ENCODE data around the gene ADGRG6. TPM values are rescaled to one million over a fixed set of nuclear protein-coding genes. Genes with fewer than 3 reads are reported as not detected.
A peak's percentile ranks its signal among the peaks of the same experiment; 100 is the strongest.
"Not testable (repeated sequence)": the region's sequence is repeated elsewhere in the genome, so short reads cannot be mapped to it uniquely, and the experiment has no call there.

The ADGRG6 gene
- total RNA-seq, 2 donors from 2014 or later = 1.0 to 2.7 TPM

- DNase-seq (ENCODE audit: low spot score in 2 of 2) (no peak), ATAC-seq (no peak)
- no peaks in the 10 kb centered on the region for H3K9me3 Mint-ChIP-seq
- H3K27ac Mint-ChIP-seq = no peak overlapping the region
- no peaks in the 10 kb centered on the region for H3K36me3 Mint-ChIP-seq
These were observed 27.8 kb downstream of the ADGRG6 start for GRCh38 chr6:142329486-142330113.

GRCh38 chr6:142331075-142331551 lies 29.3 kb downstream of the ADGRG6 start:
- Mint-ChIP-seq H3K36me3 (no peaks in the 10 kb centered on the region), H3K27ac (peak overlapping the region in 1 of 2 donors; percentile 7), H3K9me3 (no peaks in the 10 kb centered on the region)
- ATAC-seq = peak; percentile 91 to 99
- peak in 1 of 2 donors; percentile 27 for DNase-seq (ENCODE audit: low spot score in 2 of 2)

- ATAC-seq (no peak), DNase-seq (ENCODE audit: low spot score in 2 of 2) (no peak)
- H3K9me3 Mint-ChIP-seq = no peaks in the 10 kb centered on the region
- peak overlapping the region in 1 of 2 donors; percentile 7 for H3K27ac Mint-ChIP-seq
- no peaks in the 10 kb centered on the region for H3K36me3 Mint-ChIP-seq
These were observed 29.8 kb downstream of the ADGRG6 start for GRCh38 chr6:142331601-142332000.

- no peak for ATAC-seq
- Mint-ChIP-seq H3K36me3 (no peaks in the 10 kb centered on the region), H3K9me3 (no peaks in the 10 kb centered on the region), H3K27ac (no peak overlapping the region)
- DNase-seq (ENCODE audit: low spot score in 2 of 2) = no peak
These were observed 30.7 kb downstream of the ADGRG6 start for GRCh38 chr6:142332393-142333098.

GRCh38 chr6:142333431-142333830 lies 31.6 kb downstream of the ADGRG6 start:
- Mint-ChIP-seq H3K27ac (no peak overlapping the region), H3K36me3 (no peaks in the 10 kb centered on the region), H3K9me3 (no peaks in the 10 kb centered on the region)
- ATAC-seq (no peak), DNase-seq (ENCODE audit: low spot score in 2 of 2) (no peak)

- H3K27ac Mint-ChIP-seq = no peak overlapping the region
- ATAC-seq (no peak), DNase-seq (ENCODE audit: low spot score in 2 of 2) (no peak)
- no peaks in the 10 kb centered on the region for H3K36me3 Mint-ChIP-seq
- H3K9me3 Mint-ChIP-seq = no peaks in the 10 kb centered on the region
These were observed 32.5 kb downstream of the ADGRG6 start for GRCh38 chr6:142334294-142334693.

GRCh38 chr6:142335415-142335814 lies 33.6 kb downstream of the ADGRG6 start:
- Mint-ChIP-seq H3K36me3 (no peaks in the 10 kb centered on the region), H3K9me3 (no peaks in the 10 kb centered on the region), H3K27ac (no peak overlapping the region)
- DNase-seq (ENCODE audit: low spot score in 2 of 2) (no peak), ATAC-seq (no peak)

GRCh38 chr6:142336183-142336582 lies 34.4 kb downstream of the ADGRG6 start:
- Mint-ChIP-seq H3K36me3 (no peaks in the 10 kb centered on the region), H3K27ac (no peak overlapping the region), H3K9me3 (no peaks in the 10 kb centered on the region)
- DNase-seq (ENCODE audit: low spot score in 2 of 2) (no peak), ATAC-seq (no peak)

- Mint-ChIP-seq H3K27ac (no peak overlapping the region), H3K36me3 (no peaks in the 10 kb centered on the region), H3K9me3 (no peaks in the 10 kb centered on the region)
- DNase-seq (ENCODE audit: low spot score in 2 of 2) (no peak), ATAC-seq (no peak)
These were observed 35.0 kb downstream of the ADGRG6 start for GRCh38 chr6:142336787-142337186.

- no peak overlapping the region for H3K27ac Mint-ChIP-seq
- H3K9me3 Mint-ChIP-seq = no peaks in the 10 kb centered on the region
- no peaks in the 10 kb centered on the region for H3K36me3 Mint-ChIP-seq
- ATAC-seq = no peak
- no peak for DNase-seq (ENCODE audit: low spot score in 2 of 2)
These were observed 37.3 kb downstream of the ADGRG6 start for GRCh38 chr6:142339113-142339512.

GRCh38 chr6:142339968-142340658 lies 38.3 kb downstream of the ADGRG6 start:
- no peak for DNase-seq (ENCODE audit: low spot score in 2 of 2)
- Mint-ChIP-seq H3K9me3 (no peaks in the 10 kb centered on the region), H3K36me3 (no peaks in the 10 kb centered on the region), H3K27ac (no peak overlapping the region)
- ATAC-seq = no peak

- DNase-seq (ENCODE audit: low spot score in 2 of 2) (no peak), ATAC-seq (no peak)
- H3K9me3 Mint-ChIP-seq = no peaks in the 10 kb centered on the region
- no peaks in the 10 kb centered on the region for H3K36me3 Mint-ChIP-seq
- no peak overlapping the region for H3K27ac Mint-ChIP-seq
These were observed 40.1 kb downstream of the ADGRG6 start for GRCh38 chr6:142341855-142342330.

GRCh38 chr6:142342986-142343385 lies 41.2 kb downstream of the ADGRG6 start:
- Mint-ChIP-seq H3K27ac (no peak overlapping the region), H3K36me3 (no peaks in the 10 kb centered on the region), H3K9me3 (no peaks in the 10 kb centered on the region)
- DNase-seq (ENCODE audit: low spot score in 2 of 2) (no peak), ATAC-seq (no peak)

GRCh38 chr6:142343938-142344337 lies 42.1 kb downstream of the ADGRG6 start:
- no peak for ATAC-seq
- H3K27ac Mint-ChIP-seq = no peak overlapping the region
- H3K36me3 Mint-ChIP-seq = no peaks in the 10 kb centered on the region
- H3K9me3 Mint-ChIP-seq = no peaks in the 10 kb centered on the region
- no peak for DNase-seq (ENCODE audit: low spot score in 2 of 2)

GRCh38 chr6:142345261-142345660 lies 43.5 kb downstream of the ADGRG6 start:
- no peaks in the 10 kb centered on the region for H3K9me3 Mint-ChIP-seq
- no peak overlapping the region for H3K27ac Mint-ChIP-seq
- no peaks in the 10 kb centered on the region for H3K36me3 Mint-ChIP-seq
- ATAC-seq (no peak), DNase-seq (ENCODE audit: low spot score in 2 of 2) (no peak)

- H3K9me3 Mint-ChIP-seq; H3K27ac Mint-ChIP-seq; H3K36me3 Mint-ChIP-seq; DNase-seq (ENCODE audit: low spot score in 2 of 2); ATAC-seq: not testable (repeated sequence)
These were observed 44.4 kb downstream of the ADGRG6 start for GRCh38 chr6:142346166-142346565.

- H3K9me3 Mint-ChIP-seq = peaks cover 4% of the 10 kb centered on the region in 2 donors
- DNase-seq (ENCODE audit: low spot score in 2 of 2) (no peak), ATAC-seq (no peak)
- no peak overlapping the region for H3K27ac Mint-ChIP-seq
- no peaks in the 10 kb centered on the region for H3K36me3 Mint-ChIP-seq
These were observed 47.5 kb downstream of the ADGRG6 start for GRCh38 chr6:142349215-142349823.
